ENCODE results near the gene GLRX2.
"Not testable (repeated sequence)": the region's sequence is repeated elsewhere in the genome, so short reads cannot be mapped to it uniquely, and the experiment has no call there.

Gene GLRX2

DNA sequence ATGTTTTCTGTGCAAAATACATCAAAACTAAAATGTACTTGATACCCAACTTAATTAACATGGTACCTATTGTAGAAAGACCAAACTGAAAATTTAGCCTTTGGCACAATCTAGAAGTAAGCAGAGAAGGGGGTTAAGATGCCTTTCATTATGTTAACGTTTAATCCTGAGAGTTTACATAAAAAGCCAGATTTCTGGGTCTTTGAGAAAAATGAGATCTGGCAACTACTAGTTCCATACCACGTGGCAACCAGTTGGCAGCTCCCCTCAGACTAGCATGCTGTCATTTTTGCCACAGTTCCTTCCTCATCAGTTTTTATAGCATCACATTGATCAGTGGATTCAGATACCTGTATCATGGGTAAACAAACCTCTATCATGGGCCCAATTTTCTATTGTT lies 44.3 kb downstream of the GLRX2 start:
- H3K27me3 ChIP-seq (ENCODE audit: control insufficient read depth in 1 of 2, insufficient read depth in 2 of 2, low read length in 2 of 2) = no peaks in the 10 kb centered on the region
- peaks cover 18% of the 10 kb centered on the region for H3K4me1 ChIP-seq (ENCODE audit: insufficient read depth, low read length)
- no peak overlapping the region for H3K9ac ChIP-seq (ENCODE audit: low read length)
- no peaks in the 10 kb centered on the region for H3K9me3 ChIP-seq (ENCODE audit: low read length)
- H3K4me3 ChIP-seq (ENCODE audit: low read depth in 1 of 2, low read length in 2 of 2) = peak overlapping the region in 1 of 2 donors; percentile 93
- H3K27ac ChIP-seq (ENCODE audit: low read depth, low read length) = peak overlapping the region; percentile 99
- H3K36me3 ChIP-seq (ENCODE audit: insufficient read depth, low read length) = no peaks in the 10 kb centered on the region

DNA sequence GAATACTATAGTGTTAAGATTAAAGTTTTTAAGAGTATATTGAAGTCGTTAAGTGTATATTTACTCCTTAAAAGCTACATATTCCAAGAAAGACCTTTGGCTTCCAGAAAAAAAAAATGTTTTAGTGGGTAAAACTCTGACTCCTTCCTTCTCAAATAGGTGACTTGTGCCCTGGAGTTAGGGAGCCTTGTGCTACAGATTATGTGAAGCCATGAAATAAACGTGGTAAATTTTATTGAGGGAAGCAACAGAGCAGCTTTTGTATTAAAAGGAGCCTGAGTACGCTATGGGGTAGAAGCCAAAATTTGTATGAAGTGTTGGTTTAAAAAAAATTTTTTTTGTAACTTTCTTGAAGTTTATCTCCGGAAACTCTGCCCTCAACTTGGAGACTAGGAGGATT lies 44.8 kb downstream of the GLRX2 start:
- H3K9ac ChIP-seq (ENCODE audit: low read length) = peak overlapping the region; percentile 90
- H3K27ac ChIP-seq (ENCODE audit: low read depth, low read length) = peak overlapping the region; percentile 99
- H3K9me3 ChIP-seq (ENCODE audit: low read length) = no peaks in the 10 kb centered on the region
- no peaks in the 10 kb centered on the region for H3K36me3 ChIP-seq (ENCODE audit: insufficient read depth, low read length)
- peak overlapping the region; percentile 89 to 93 for H3K4me3 ChIP-seq (ENCODE audit: low read depth in 1 of 2, low read length in 2 of 2)
- H3K27me3 ChIP-seq (ENCODE audit: control insufficient read depth in 1 of 2, insufficient read depth in 2 of 2, low read length in 2 of 2) = no peaks in the 10 kb centered on the region
- H3K4me1 ChIP-seq (ENCODE audit: insufficient read depth, low read length) = peaks cover 18% of the 10 kb centered on the region

DNA sequence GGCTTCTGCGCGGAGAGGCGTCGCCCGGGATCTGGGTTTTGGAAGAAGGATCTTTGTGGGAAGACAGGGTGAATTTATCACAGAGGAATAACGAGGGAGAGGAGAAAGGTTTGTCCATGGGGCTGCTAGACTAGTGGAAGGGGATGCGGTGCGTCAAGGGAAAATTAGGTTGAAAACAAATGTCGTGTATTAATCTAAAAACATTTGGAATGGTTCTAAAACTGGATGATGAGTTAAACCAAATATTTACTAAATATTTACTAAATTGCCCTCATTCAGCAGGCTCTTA lies 45.2 kb downstream of the GLRX2 start:
- H3K36me3 ChIP-seq (ENCODE audit: insufficient read depth, low read length) = no peaks in the 10 kb centered on the region
- H3K4me3 ChIP-seq (ENCODE audit: low read depth in 1 of 2, low read length in 2 of 2) = peak overlapping the region; percentile 89 to 93
- H3K27me3 ChIP-seq (ENCODE audit: control insufficient read depth in 1 of 2, insufficient read depth in 2 of 2, low read length in 2 of 2) = no peaks in the 10 kb centered on the region
- H3K27ac ChIP-seq (ENCODE audit: low read depth, low read length) = peak overlapping the region; percentile 99
- H3K9ac ChIP-seq (ENCODE audit: low read length) = peak overlapping the region; percentile 90
- H3K9me3 ChIP-seq (ENCODE audit: low read length) = no peaks in the 10 kb centered on the region
- H3K4me1 ChIP-seq (ENCODE audit: insufficient read depth, low read length) = peaks cover 18% of the 10 kb centered on the region

GRCh38 chr1:193059282-193060114 lies 45.7 kb downstream of the GLRX2 start, which contains the start of the genes RO60 and UCHL5:
RO60 (plus strand) TSS chr1:193059612; CDS start chr1:193069055, 9,443 bp downstream.
UCHL5 (minus strand) TSS chr1:193059360; CDS start chr1:193059260, 100 bp downstream.
- Histone ChIP-seq H3K27me3 (ENCODE audit: control insufficient read depth in 1 of 2, insufficient read depth in 2 of 2, low read length in 2 of 2) (no peaks in the 10 kb centered on the region), H3K9me3 (ENCODE audit: low read length) (no peaks in the 10 kb centered on the region), H3K27ac (ENCODE audit: low read depth, low read length) (peak within 1 kb of the TSS; percentile 99), H3K9ac (ENCODE audit: low read length) (peak within 1 kb of the TSS; percentile 99), H3K36me3 (ENCODE audit: insufficient read depth, low read length) (no peaks in the 10 kb centered on the region), H3K4me3 (ENCODE audit: low read depth in 1 of 2, low read length in 2 of 2) (peak within 1 kb of the TSS; percentile 89 to 93), H3K4me1 (ENCODE audit: insufficient read depth, low read length) (peaks cover 18% of the 10 kb centered on the region)

DNA sequence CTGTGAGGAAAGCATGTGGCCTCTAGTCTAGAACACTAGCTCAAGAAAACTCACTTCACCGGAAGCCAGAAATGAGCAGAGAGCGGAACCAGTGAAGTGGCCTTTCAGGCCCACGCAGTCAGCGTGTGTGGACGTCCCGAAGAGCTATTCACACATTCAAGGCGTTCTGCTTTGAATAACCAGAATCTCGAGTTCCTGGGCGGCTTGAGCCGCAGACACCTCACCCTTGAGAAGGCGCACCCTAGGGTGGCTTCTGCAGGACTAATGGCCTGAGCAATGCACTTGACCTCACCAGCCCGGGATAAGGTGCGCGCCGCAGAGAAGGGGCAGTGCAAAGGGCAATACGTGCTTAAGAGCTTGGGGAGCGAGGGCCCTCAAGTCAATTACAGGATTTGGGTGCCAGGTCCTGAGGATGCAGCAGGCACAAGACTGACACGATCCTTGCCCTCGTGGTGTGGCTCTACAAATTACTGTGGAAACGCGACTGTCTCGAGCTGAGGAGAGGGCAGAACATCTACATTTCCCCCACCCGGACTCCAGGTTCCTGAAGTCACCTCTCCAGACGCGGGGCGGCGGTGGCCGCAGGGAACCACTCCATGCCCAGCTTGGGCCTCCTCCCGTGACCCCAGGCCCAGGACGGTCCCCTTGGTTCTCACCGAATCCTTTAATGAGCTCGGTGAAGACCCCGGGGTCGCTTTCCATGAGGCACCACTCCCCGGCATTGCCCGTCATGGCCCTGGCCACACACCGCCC lies 46.5 kb downstream of the GLRX2 start:
- peak overlapping the region; percentile 99 for H3K27ac ChIP-seq (ENCODE audit: low read depth, low read length)

GRCh38 chr1:193054169-193054675 lies 51.0 kb downstream of the GLRX2 start:
- H3K4me1 ChIP-seq (ENCODE audit: insufficient read depth, low read length) = peaks cover 7% of the 10 kb centered on the region
- no peaks in the 10 kb centered on the region for H3K27me3 ChIP-seq (ENCODE audit: control insufficient read depth in 1 of 2, insufficient read depth in 2 of 2, low read length in 2 of 2)
- no peak overlapping the region for H3K4me3 ChIP-seq (ENCODE audit: low read depth in 1 of 2, low read length in 2 of 2)
- H3K36me3 ChIP-seq (ENCODE audit: insufficient read depth, low read length) = peaks cover 9% of the 10 kb centered on the region
- H3K9me3 ChIP-seq (ENCODE audit: low read length) = no peaks in the 10 kb centered on the region
- H3K9ac ChIP-seq (ENCODE audit: low read length) = no peak overlapping the region
- H3K27ac ChIP-seq (ENCODE audit: low read depth, low read length) = no peak overlapping the region

More for the DNA sequence above, 46.5 kb downstream of the GLRX2 start:
- Histone ChIP-seq H3K4me3 (ENCODE audit: low read depth in 1 of 2, low read length in 2 of 2) (peak overlapping the region; percentile 89 to 93), H3K27me3 (ENCODE audit: control insufficient read depth in 1 of 2, insufficient read depth in 2 of 2, low read length in 2 of 2) (no peaks in the 10 kb centered on the region), H3K9ac (ENCODE audit: low read length) (peak overlapping the region; percentile 99), H3K4me1 (ENCODE audit: insufficient read depth, low read length) (peaks cover 18% of the 10 kb centered on the region), H3K9me3 (ENCODE audit: low read length) (no peaks in the 10 kb centered on the region), H3K36me3 (ENCODE audit: insufficient read depth, low read length) (no peaks in the 10 kb centered on the region)

DNA sequence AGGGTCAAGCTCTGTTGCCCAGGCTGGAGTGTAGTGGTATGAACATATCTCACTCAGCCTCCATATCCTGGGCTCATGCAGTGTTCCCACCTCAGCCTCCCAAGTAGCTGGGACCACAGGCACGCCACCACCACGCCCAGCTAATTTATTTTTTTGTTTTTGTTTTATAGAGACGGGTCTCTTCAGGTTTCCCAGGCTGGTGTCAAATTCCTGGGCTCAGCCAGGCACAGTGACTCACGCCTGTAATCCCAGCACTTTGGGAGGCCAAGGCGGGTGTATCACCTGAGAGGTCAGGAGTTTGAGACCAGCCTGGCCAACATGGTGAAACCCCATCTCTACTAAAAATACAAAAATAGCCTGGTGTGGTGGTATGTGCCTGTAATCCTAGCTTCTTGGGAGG lies 56.3 kb downstream of the GLRX2 start:
- not testable (repeated sequence) for H3K27me3 ChIP-seq (ENCODE audit: control insufficient read depth in 1 of 2, insufficient read depth in 2 of 2, low read length in 2 of 2); H3K9me3 ChIP-seq (ENCODE audit: low read length); H3K27ac ChIP-seq (ENCODE audit: low read depth, low read length); H3K9ac ChIP-seq (ENCODE audit: low read length); H3K4me3 ChIP-seq (ENCODE audit: low read depth in 1 of 2, low read length in 2 of 2); H3K4me1 ChIP-seq (ENCODE audit: insufficient read depth, low read length)
- peaks cover 18% of the 10 kb centered on the region for H3K36me3 ChIP-seq (ENCODE audit: insufficient read depth, low read length)

Measured in muscle layer of colon (tissue), 2 donors.